Common myeloid progenitor, CD34-positive (primary cell): ENCODE measurements around the gene SLC35E1.

Source experiments
- CTCF ChIA-PET: fragments of 350-600 bp; sonication (Branson Sonifier 250); formaldehyde crosslinking; loops from one replicate; lab custom pipeline; 2021; ENCODE audit warnings: antibody characterized with exemption; lab: Charles Lee
- POLR2A ChIA-PET: fragments of 350-600 bp; sonication (Branson Sonifier 250); formaldehyde crosslinking; loops from one replicate; lab custom pipeline; 2021; ENCODE audit warnings: antibody characterized with exemption; lab: Charles Lee
- DNase-seq, 3 donors: peaks; one replicate each; pipeline versions ENCODE4 v3.0.0 to v3.0.0-alpha.2; 2013
- H3K27ac ChIP-seq, 2 experiments: 1 replicate in 1 of 2; 2 replicates in 1 of 2; pipeline ENCODE4 v1.7.0; 2013; ENCODE audit warnings: inconsistent platforms in 2 of 2, low read length in 2 of 2, mild to moderate bottlenecking in 2 of 2, low read depth in 1 of 2, moderate library complexity in 1 of 2; ENCODE audit not compliant: severe bottlenecking in 2 of 2, insufficient read depth in 1 of 2, poor library complexity in 1 of 2
- H3K27me3 ChIP-seq, 5 experiments: replicated peaks in 2 of 5; 1 replicate in 3 of 5; 2 replicates in 2 of 5; pipeline versions ENCODE4 v1.6.1 to v1.7.0; 2013; ENCODE audit warnings: low read length in 4 of 5, mild to moderate bottlenecking in 2 of 5, moderate library complexity in 2 of 5, inconsistent platforms in 1 of 5; ENCODE audit not compliant: insufficient read depth in 5 of 5, control insufficient read depth in 4 of 5
- H3K36me3 ChIP-seq, 4 experiments: 1 replicate in 2 of 4; 2 replicates in 2 of 4; pipeline versions ENCODE4 v1.6.1 to v1.7.0; 2013; ENCODE audit warnings: low read length in 3 of 4, control low read depth in 1 of 4, mild to moderate bottlenecking in 1 of 4; ENCODE audit not compliant: control insufficient read depth in 4 of 4, insufficient read depth in 4 of 4
- H3K4me1 ChIP-seq, 4 experiments: 1 replicate in 3 of 4; 2 replicates in 1 of 4; pipeline versions ENCODE4 v1.6.1 to v1.7.1; 2013; ENCODE audit warnings: low read length in 3 of 4, mild to moderate bottlenecking in 3 of 4, control low read depth in 1 of 4, inconsistent platforms in 1 of 4, moderate library complexity in 1 of 4; ENCODE audit not compliant: control insufficient read depth in 4 of 4, insufficient read depth in 4 of 4; ENCODE audit errors: control extremely low read depth in 1 of 4
- H3K4me3 ChIP-seq, 7 experiments: 1 replicate in 4 of 7; 2 replicates in 3 of 7; pipeline versions ENCODE4 v1.5.1 to v1.7.0; 2013; ENCODE audit warnings: mild to moderate bottlenecking in 7 of 7, low read length in 6 of 7, moderate library complexity in 6 of 7, inconsistent platforms in 2 of 7, low read depth in 2 of 7, control low read depth in 1 of 7; ENCODE audit not compliant: insufficient read depth in 4 of 7, control insufficient read depth in 1 of 7; ENCODE audit errors: extremely low read depth in 1 of 7
- H3K9me3 ChIP-seq, 5 experiments: 1 replicate in 4 of 5; 2 replicates in 1 of 5; pipeline versions ENCODE4 v1.6.1 to v1.7.1; 2013; ENCODE audit warnings: low read length in 4 of 5, mild to moderate bottlenecking in 2 of 5, inconsistent platforms in 1 of 5, low read depth in 1 of 5, moderate library complexity in 1 of 5; ENCODE audit not compliant: control insufficient read depth in 4 of 5, insufficient read depth in 2 of 5; ENCODE audit errors: control extremely low read depth in 1 of 5
- WGBS: methylation state at CpG from one replicate; pipeline ENCODE4 v1.1.5; 2013; ENCODE audit not compliant: insufficient coverage; 5-methylcytosine and 5-hydroxymethylcytosine counted together

SLC35E1 gene

DNA sequence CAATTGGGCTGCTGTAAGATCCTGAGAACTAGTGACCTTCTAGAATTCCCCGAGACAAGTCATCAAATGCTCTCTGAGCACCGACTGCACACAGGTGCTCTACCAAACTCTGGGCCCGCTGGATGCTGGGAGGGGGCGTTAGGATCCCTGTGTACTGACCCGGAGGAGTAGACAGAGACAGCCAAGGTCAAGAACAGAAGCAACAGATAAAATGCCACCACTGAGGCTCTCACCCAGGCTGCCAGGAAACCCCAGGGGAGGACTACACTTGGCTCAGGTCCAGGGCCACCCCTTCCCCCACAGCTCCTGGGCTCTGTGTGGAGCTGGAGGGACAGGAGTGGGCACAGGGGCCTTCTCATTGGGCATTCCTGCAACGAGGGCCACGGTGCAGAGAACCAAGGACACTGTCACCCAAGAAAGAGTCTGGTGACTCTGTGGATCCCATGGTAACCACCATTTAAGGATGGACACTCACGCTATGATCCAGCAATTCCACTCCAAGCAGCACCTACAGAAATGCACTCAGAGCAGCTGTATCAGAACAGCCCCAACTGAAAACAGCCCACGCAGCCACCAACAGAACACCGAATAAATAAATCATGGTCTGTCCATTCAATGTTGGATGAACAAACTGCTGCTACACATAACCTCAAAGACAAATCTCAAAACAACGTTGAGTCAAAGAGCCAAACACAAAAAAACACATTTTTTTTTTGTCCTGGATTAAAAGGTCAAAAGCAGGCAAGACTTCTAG, 16.8 kb upstream of the SLC35E1 start:
- Histone ChIP-seq H3K36me3 (peaks cover 0 to 9% (median 0%) of the 10 kb centered on the region in 4 experiments), H3K9me3 (no peaks in the 10 kb centered on the region), H3K4me1 (peaks cover 9 to 95% (median 73%) of the 10 kb centered on the region in 4 experiments), H3K27ac (no peak overlapping the region), H3K4me3 (peak overlapping the region in 2 of 7 experiments; percentile 48 to 63), H3K27me3 (no peaks in the 10 kb centered on the region)
- CTCF ChIA-PET, result interaction anchor here (1.5 to 2.1 kb wide), 5 partner anchors 10 to 39 kb away, joined by 4 to 9 read pairs (median 6); partner anchors contain the start of gene MED26
- 84% methylated on average over 10 of the region's 11 CpGs for WGBS
- POLR2A ChIA-PET, result interaction anchor here (0.6 to 1.7 kb wide), 2 partner anchors 38 to 1812 kb away, joined by 3 to 9 read pairs; partner anchors contain the start of gene MED26
- DNase-seq, result no peak

DNA sequence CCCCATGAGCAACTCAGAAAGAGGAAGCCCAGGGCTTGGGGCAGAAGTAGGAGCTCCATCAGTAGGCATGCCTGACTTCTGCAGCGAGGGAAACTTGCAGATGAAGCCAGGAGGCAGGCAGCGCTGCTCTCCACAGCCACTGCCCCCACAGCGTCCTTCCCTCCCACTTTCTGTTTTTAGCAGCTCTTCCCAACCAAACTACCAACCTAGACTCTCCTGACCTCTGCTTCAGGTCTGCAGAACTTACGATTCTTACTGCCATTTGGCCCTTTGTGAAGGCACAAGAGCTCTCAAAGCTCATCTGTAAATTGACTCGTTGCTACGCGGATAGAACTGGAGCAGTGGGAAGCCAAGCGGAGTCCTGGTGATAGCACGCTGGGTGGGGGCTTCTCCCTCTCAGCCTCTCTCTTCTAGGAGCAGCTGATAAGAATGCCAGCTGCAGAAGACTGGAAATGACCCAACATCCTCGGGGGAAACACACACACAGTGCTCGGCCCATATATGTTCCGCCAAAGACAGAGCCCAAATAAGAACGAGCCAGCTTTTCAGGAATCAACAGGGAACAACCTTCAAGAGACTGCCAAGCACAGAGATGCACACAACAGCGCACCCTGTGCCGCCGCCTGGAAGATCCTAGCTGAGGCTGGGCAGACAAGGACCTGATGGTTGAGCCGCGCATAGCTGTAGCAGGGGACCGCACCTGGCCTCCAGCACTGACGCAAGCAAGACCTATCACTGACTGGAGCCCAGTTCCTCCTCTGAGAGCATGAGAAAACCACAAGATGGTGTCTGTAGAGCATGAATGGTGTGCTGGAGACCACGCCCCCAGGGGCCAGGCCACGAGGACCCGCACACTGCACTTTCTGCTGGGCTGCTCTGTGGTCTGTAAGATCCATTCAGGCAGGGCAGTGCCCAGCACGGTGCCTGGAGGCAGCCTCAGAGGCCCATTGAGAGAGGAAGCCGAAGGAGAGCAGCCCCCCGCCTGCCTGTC, 15.9 kb upstream of the SLC35E1 start:
- no peaks in the 10 kb centered on the region for H3K9me3 ChIP-seq
- peaks cover 0 to 12% (median 0%) of the 10 kb centered on the region in 4 experiments for H3K36me3 ChIP-seq
- H3K4me1 ChIP-seq, result peaks cover 10 to 95% (median 73%) of the 10 kb centered on the region in 4 experiments
- H3K4me3 ChIP-seq, result peak overlapping the region in 6 of 7 experiments; percentile 4 to 65 (median 46)
- ChIA-PET POLR2A (interaction anchor here (0.6 to 1.8 kb wide), 5 partner anchors 17 to 1812 kb away, joined by 3 to 9 read pairs (median 4); partner anchors contain the start of gene MED26), CTCF (interaction anchor here (1.0 to 2.2 kb wide), 9 partner anchors 9 to 45 kb away, joined by 3 to 17 read pairs (median 6); partner anchors contain the start of genes MED26 and SLC35E1)
- peak; percentile 82 to 91 (median 88) for DNase-seq
- H3K27me3 ChIP-seq, result no peaks in the 10 kb centered on the region
- H3K27ac ChIP-seq, result peak overlapping the region in 1 of 2 experiments; percentile 11
- 11% methylated on average over 25 of the region's 26 CpGs for WGBS

DNA sequence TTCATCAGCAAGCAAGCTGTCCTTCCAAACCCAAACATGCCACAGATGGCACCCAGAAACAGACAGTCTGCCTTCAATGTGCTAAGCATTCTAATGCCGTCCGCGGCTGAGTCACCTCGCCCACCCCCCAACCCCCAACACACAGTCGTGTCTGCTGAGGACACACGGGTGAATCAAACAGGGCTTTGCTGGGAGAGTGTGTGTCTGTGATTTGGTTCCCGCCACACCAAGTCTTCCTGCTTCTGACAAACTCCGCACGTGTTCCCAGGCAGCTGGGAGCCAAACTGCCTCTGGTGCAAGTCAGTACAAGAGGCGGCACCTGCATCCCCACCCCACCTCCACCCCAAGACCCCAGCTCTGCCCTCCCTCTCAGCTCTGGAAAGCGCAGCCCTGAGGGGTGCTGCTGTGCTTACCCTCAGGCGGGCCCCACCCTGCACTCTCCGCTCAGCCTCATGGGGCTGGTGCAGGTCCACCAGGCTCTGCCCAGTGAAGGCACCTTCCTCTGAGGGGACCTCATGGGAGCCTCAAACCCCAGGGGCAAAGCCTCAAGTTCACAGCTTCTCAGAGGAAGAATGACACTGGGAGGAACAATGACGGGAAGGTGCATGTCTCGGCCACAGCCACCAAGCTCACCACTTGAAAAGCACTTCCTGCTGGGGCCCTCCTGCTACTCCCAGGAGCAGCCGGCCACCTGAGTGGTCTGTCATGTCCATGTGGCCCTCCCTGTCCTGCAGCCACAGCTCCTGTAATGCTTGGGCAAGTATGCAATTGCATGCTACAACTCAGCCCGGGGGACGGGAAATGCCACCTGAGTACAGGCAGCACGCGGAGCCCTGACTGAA, 15.0 kb upstream of the SLC35E1 start:
- peak in 2 of 3 donors; percentile 88 to 92 for DNase-seq
- H3K4me1 ChIP-seq, result peaks cover 10 to 94% (median 75%) of the 10 kb centered on the region in 4 experiments
- CTCF ChIA-PET, result interaction anchor here (1.0 to 2.2 kb wide), 9 partner anchors 8 to 44 kb away, joined by 3 to 17 read pairs (median 6); partner anchors contain the start of genes MED26 and SLC35E1
- H3K4me3 ChIP-seq, result peak overlapping the region in 4 of 7 experiments; percentile 44 to 65 (median 56)
- peak overlapping the region in 1 of 2 experiments; percentile 11 for H3K27ac ChIP-seq
- H3K9me3 ChIP-seq, result no peaks in the 10 kb centered on the region
- H3K27me3 ChIP-seq, result no peaks in the 10 kb centered on the region
- 33% methylated on average over 12 of the region's 20 CpGs for WGBS
- H3K36me3 ChIP-seq, result peaks cover 0 to 13% (median 0%) of the 10 kb centered on the region in 4 experiments
- POLR2A ChIA-PET, result interaction anchor here (0.7 to 1.8 kb wide), 5 partner anchors 13 to 44 kb away, joined by 4 to 9 read pairs (median 4); partner anchors contain the start of gene MED26

DNA sequence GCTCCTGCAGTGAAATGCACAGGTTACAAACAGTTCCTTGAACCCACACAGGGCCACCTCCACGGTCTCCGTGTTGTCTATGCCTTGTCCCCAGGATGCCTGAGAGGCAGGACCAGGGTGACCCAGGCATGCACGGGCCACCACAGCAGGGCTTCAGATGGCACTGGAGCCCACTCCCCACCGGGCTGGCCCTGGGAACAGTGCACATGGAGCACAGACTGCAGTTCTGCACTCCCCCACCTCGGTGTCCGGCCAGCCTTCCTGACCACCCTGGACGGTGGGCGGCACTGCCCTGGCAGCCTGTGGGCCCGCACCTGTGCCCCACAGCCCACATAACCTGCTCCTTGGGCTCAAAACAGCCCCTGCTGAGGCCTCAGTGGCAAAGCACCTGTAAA, 14.3 kb upstream of the SLC35E1 start:
- no peaks in the 10 kb centered on the region for H3K9me3 ChIP-seq
- peak overlapping the region in 1 of 7 experiments; percentile 11 for H3K4me3 ChIP-seq
- no peaks in the 10 kb centered on the region for H3K27me3 ChIP-seq
- H3K4me1 ChIP-seq, result peaks cover 10 to 87% (median 74%) of the 10 kb centered on the region in 4 experiments
- 93% methylated on average over 6 of the region's 9 CpGs for WGBS
- DNase-seq, result no peak
- ChIA-PET CTCF (interaction anchor here (1.8 to 2.2 kb wide), 2 partner anchors 13 to 14 kb away, joined by 6 to 17 read pairs; partner anchors contain the start of gene SLC35E1), POLR2A (interaction anchor here (1.8 kb wide), 1 partner anchor 16 kb away, joined by 4 read pairs; no protein-coding TSS in a partner anchor)
- H3K36me3 ChIP-seq, result peaks cover 0 to 18% (median 0%) of the 10 kb centered on the region in 4 experiments
- peak overlapping the region in 1 of 2 experiments; percentile 18 for H3K27ac ChIP-seq

DNA sequence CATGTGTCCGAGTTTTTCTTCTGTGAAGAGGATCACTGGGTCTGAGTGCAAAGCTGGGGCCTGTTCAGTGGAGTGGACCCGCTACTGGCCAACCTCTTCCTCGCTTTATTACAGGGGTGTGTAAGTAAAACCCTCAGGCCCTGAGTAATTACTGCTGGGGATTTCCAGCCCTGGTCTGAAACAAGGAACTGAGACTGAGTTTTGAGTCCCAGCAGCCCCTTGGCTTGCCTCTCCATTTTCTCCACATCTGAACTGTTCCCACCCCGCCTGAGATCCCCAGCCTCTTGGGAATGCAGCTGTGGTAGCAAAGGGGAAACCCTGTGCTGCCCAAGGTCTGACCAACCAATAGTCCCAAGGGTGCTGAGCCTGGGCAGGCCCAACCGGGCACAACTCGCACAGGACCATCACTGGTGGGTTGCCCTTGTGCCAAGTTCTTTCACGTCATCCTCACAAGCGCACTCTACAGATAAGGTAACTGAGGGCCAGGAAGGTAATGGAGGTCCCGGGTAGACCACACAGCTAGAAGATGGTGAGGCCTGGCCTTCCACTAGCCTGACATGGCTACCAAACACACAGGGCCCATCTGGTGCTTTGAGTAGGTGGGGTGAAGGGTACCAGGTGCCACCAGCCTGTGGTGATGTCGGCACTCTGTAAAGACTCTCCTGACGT, 13.7 kb upstream of the SLC35E1 start:
- Histone ChIP-seq H3K9me3 (no peaks in the 10 kb centered on the region), H3K27me3 (no peaks in the 10 kb centered on the region), H3K4me1 (peaks cover 10 to 82% (median 74%) of the 10 kb centered on the region in 4 experiments), H3K36me3 (peaks cover 0 to 21% (median 0%) of the 10 kb centered on the region in 4 experiments), H3K4me3 (peak overlapping the region in 1 of 7 experiments; percentile 58), H3K27ac (peak overlapping the region; percentile 18 to 69)
- ChIA-PET CTCF (interaction anchor here (1.4 to 3.7 kb wide), 3 partner anchors 12 to 28 kb away, joined by 3 to 12 read pairs (median 5); no protein-coding TSS in a partner anchor), POLR2A (interaction anchor here (1.3 kb wide), 1 partner anchor 10 kb away, joined by 3 read pairs; no protein-coding TSS in a partner anchor)
- whole genome bisulfite sequencing, result 90% methylated on average over 11 of the region's 11 CpGs
- DNase-seq, result peak in 2 of 3 donors; percentile 58 to 61
